Measurements from ENCODE around the gene RELT.

RELT gene

GRCh38 chr11:73397468-73398131 is 21.4 kb downstream of the RELT start:
- no peak for TF ChIP-seq CTCF (IDR thresholded peaks at IDR 0.05; ENCODE audit: borderline replicate concordance, control extremely low read depth, extremely low read depth, insufficient read depth, missing control alignments)
- no peak for DNase-seq (ENCODE audit: low spot score)
- in situ Hi-C loops (cut with MboI; ENCODE audit: low sequenced_read_pairs, unreplicated experiment): no loop called here

- TF ChIP-seq CTCF (IDR thresholded peaks at IDR 0.05; ENCODE audit: borderline replicate concordance, control extremely low read depth, extremely low read depth, insufficient read depth, missing control alignments): no peak
- in situ Hi-C loops (cut with MboI; ENCODE audit: low sequenced_read_pairs, unreplicated experiment): no loop called here
- DNase-seq (ENCODE audit: low spot score): no peak
Measured at GRCh38 chr11:73398132-73398526, 21.9 kb downstream of the RELT start.

- in situ Hi-C loops (cut with MboI; ENCODE audit: low sequenced_read_pairs, unreplicated experiment): no loop called here
- TF ChIP-seq CTCF (IDR thresholded peaks at IDR 0.05; ENCODE audit: borderline replicate concordance, control extremely low read depth, extremely low read depth, insufficient read depth, missing control alignments): no peak
- no peak for DNase-seq (ENCODE audit: low spot score)
Measured at GRCh38 chr11:73398721-73399120, 22.5 kb downstream of the RELT start.

- DNase-seq (ENCODE audit: low spot score): no peak
- no peak for TF ChIP-seq CTCF (IDR thresholded peaks at IDR 0.05; ENCODE audit: borderline replicate concordance, control extremely low read depth, extremely low read depth, insufficient read depth, missing control alignments)
- in situ Hi-C loops (cut with MboI; ENCODE audit: low sequenced_read_pairs, unreplicated experiment): no loop called here
Measured at GRCh38 chr11:73399159-73399590, 23.0 kb downstream of the RELT start.

GRCh38 chr11:73399636-73400035 is 23.4 kb downstream of the RELT start:
- TF ChIP-seq CTCF (IDR thresholded peaks at IDR 0.05; ENCODE audit: borderline replicate concordance, control extremely low read depth, extremely low read depth, insufficient read depth, missing control alignments): no peak
- in situ Hi-C loops (cut with MboI; ENCODE audit: low sequenced_read_pairs, unreplicated experiment): no loop called here
- no peak for DNase-seq (ENCODE audit: low spot score)

GRCh38 chr11:73400293-73400692 is 24.1 kb downstream of the RELT start:
- no peak for TF ChIP-seq CTCF (IDR thresholded peaks at IDR 0.05; ENCODE audit: borderline replicate concordance, control extremely low read depth, extremely low read depth, insufficient read depth, missing control alignments)
- DNase-seq (ENCODE audit: low spot score): no peak
- in situ Hi-C loops (cut with MboI; ENCODE audit: low sequenced_read_pairs, unreplicated experiment): no loop called here

Data from GM13976 (cell line).